Measurements from ENCODE around the gene BUD13.

Gene BUD13

GRCh38 chr11:116800610-116801009 is 27.8 kb upstream of the BUD13 start:
- no peak for TF ChIP-seq CTCF (conservative IDR thresholded peaks at IDR 0.05; ENCODE audit: low read length)
- no peak for TF ChIP-seq EZH2phosphoT487 (IDR thresholded peaks at IDR 0.05; ENCODE audit: borderline replicate concordance)
- H3F3A ChIP-seq (ENCODE audit: low read depth) = no peaks in the 10 kb centered on the region
- H3K9ac ChIP-seq (ENCODE audit: low read depth, low read length, poor library complexity, severe bottlenecking) = no peak overlapping the region
- H3K27me3 ChIP-seq (ENCODE audit: insufficient read depth, low read length, poor library complexity, severe bottlenecking) = no peaks in the 10 kb centered on the region
- H3K9me2 ChIP-seq (replicated peaks; ENCODE audit: low read depth, low read length) = no peaks in the 10 kb centered on the region
- H3K4me1 ChIP-seq (ENCODE audit: insufficient read depth, low read length, poor library complexity, severe bottlenecking) = no peaks in the 10 kb centered on the region
- H4K20me1 ChIP-seq (ENCODE audit: insufficient read depth, low read length, poor library complexity, severe bottlenecking) = no peaks in the 10 kb centered on the region
- no peak overlapping the region for H3K4me3 ChIP-seq (ENCODE audit: low read length, poor library complexity, severe bottlenecking)
- no peaks in the 10 kb centered on the region for H3K79me2 ChIP-seq (ENCODE audit: insufficient read depth, low read length)
- no peaks in the 10 kb centered on the region for H3K36me3 ChIP-seq (ENCODE audit: insufficient read depth, low read length)
- H3K4me2 ChIP-seq (ENCODE audit: low read depth, low read length, poor library complexity, severe bottlenecking) = no peak overlapping the region
- H2AFZ ChIP-seq (ENCODE audit: low read length) = no peak overlapping the region
- no peaks in the 10 kb centered on the region for H3K9me3 ChIP-seq (ENCODE audit: insufficient read depth, low read depth, low read length)

GRCh38 chr11:116798368-116798767 is 25.6 kb upstream of the BUD13 start:
- H3K9me3 ChIP-seq (ENCODE audit: insufficient read depth, low read depth, low read length) = no peaks in the 10 kb centered on the region
- H3F3A ChIP-seq (ENCODE audit: low read depth) = no peaks in the 10 kb centered on the region
- TF ChIP-seq EZH2phosphoT487 (IDR thresholded peaks at IDR 0.05; ENCODE audit: borderline replicate concordance) = no peak
- no peak for TF ChIP-seq CTCF (conservative IDR thresholded peaks at IDR 0.05; ENCODE audit: low read length)
- H3K4me3 ChIP-seq (ENCODE audit: low read length, poor library complexity, severe bottlenecking) = no peak overlapping the region
- H3K79me2 ChIP-seq (ENCODE audit: insufficient read depth, low read length) = no peaks in the 10 kb centered on the region
- H3K4me2 ChIP-seq (ENCODE audit: low read depth, low read length, poor library complexity, severe bottlenecking) = no peak overlapping the region
- H4K20me1 ChIP-seq (ENCODE audit: insufficient read depth, low read length, poor library complexity, severe bottlenecking) = no peaks in the 10 kb centered on the region
- no peaks in the 10 kb centered on the region for H3K27me3 ChIP-seq (ENCODE audit: insufficient read depth, low read length, poor library complexity, severe bottlenecking)
- H2AFZ ChIP-seq (ENCODE audit: low read length) = no peak overlapping the region
- H3K4me1 ChIP-seq (ENCODE audit: insufficient read depth, low read length, poor library complexity, severe bottlenecking) = no peaks in the 10 kb centered on the region
- H3K9me2 ChIP-seq (replicated peaks; ENCODE audit: low read depth, low read length) = no peaks in the 10 kb centered on the region
- no peak overlapping the region for H3K9ac ChIP-seq (ENCODE audit: low read depth, low read length, poor library complexity, severe bottlenecking)
- no peaks in the 10 kb centered on the region for H3K36me3 ChIP-seq (ENCODE audit: insufficient read depth, low read length)

- no peaks in the 10 kb centered on the region for H3K36me3 ChIP-seq (ENCODE audit: insufficient read depth, low read length)
- no peaks in the 10 kb centered on the region for H3K4me1 ChIP-seq (ENCODE audit: insufficient read depth, low read length, poor library complexity, severe bottlenecking)
- no peaks in the 10 kb centered on the region for H3K27me3 ChIP-seq (ENCODE audit: insufficient read depth, low read length, poor library complexity, severe bottlenecking)
- no peak overlapping the region for H3K9ac ChIP-seq (ENCODE audit: low read depth, low read length, poor library complexity, severe bottlenecking)
- TF ChIP-seq EZH2phosphoT487 (IDR thresholded peaks at IDR 0.05; ENCODE audit: borderline replicate concordance) = no peak
- TF ChIP-seq CTCF (conservative IDR thresholded peaks at IDR 0.05; ENCODE audit: low read length) = no peak
- H4K20me1 ChIP-seq (ENCODE audit: insufficient read depth, low read length, poor library complexity, severe bottlenecking) = no peaks in the 10 kb centered on the region
- H2AFZ ChIP-seq (ENCODE audit: low read length) = no peak overlapping the region
- H3K9me2 ChIP-seq (replicated peaks; ENCODE audit: low read depth, low read length) = no peaks in the 10 kb centered on the region
- no peak overlapping the region for H3K4me3 ChIP-seq (ENCODE audit: low read length, poor library complexity, severe bottlenecking)
- no peaks in the 10 kb centered on the region for H3F3A ChIP-seq (ENCODE audit: low read depth)
- H3K4me2 ChIP-seq (ENCODE audit: low read depth, low read length, poor library complexity, severe bottlenecking) = no peak overlapping the region
- H3K9me3 ChIP-seq (ENCODE audit: insufficient read depth, low read depth, low read length) = no peaks in the 10 kb centered on the region
- H3K79me2 ChIP-seq (ENCODE audit: insufficient read depth, low read length) = no peaks in the 10 kb centered on the region
Observed at GRCh38 chr11:116797816-116798215, 25.0 kb upstream of the BUD13 start.
